WTC11 (cell line): ENCODE measurements around the gene LEKR1. TPM values are rescaled to one million over a fixed set of nuclear protein-coding genes. Genes with fewer than 3 reads are reported as not detected.

Experiments used
- ATAC-seq: fragments of 200-7000 bp; cut with Tn5 transposase; 2 replicates; pipeline ENCODE4 v1.10.0; 2021; ENCODE audit warnings: mild to moderate bottlenecking, moderate library complexity
- CTCF ChIA-PET: fragments of 300-600 bp; sonication (Branson Sonifier 250); formaldehyde crosslinking; loops from one replicate; lab custom pipeline; 2021; ENCODE audit warnings: antibody characterized with exemption; lab: Charles Lee
- POLR2A ChIA-PET: fragments of 350-600 bp; sonication (Branson Sonifier 250); formaldehyde crosslinking; loops from one replicate; lab custom pipeline; 2021; ENCODE audit warnings: antibody characterized with exemption; lab: Charles Lee
- DNase-seq: peaks from one replicate; pipeline ENCODE4 v3.0.0; 2021; ENCODE audit warnings: low spot score
- H3K27ac Mint-ChIP-seq: 2 replicates; pipeline ENCODE4 v1.8.0; 2021; ENCODE audit warnings: mixed read lengths
- H3K27me3 Mint-ChIP-seq: 2 replicates; pipeline ENCODE4 v1.8.0; 2021; ENCODE audit warnings: low read depth, mild to moderate bottlenecking, moderate library complexity, mixed read lengths
- H3K36me3 Mint-ChIP-seq: 2 replicates; pipeline ENCODE4 v1.8.0; 2021; ENCODE audit warnings: mixed read lengths
- H3K4me1 Mint-ChIP-seq: 2 replicates; pipeline ENCODE4 v1.8.0; 2022; ENCODE audit warnings: mixed read lengths
- H3K4me3 Mint-ChIP-seq: 2 replicates; pipeline ENCODE4 v1.8.0; 2021; ENCODE audit warnings: mild to moderate bottlenecking, moderate library complexity, mixed read lengths
- H3K9me3 Mint-ChIP-seq: 2 replicates; pipeline ENCODE4 v1.8.0; 2021; ENCODE audit warnings: mixed read lengths
- AFF4 ChIP-seq: sonication (generic); formaldehyde crosslinking; IDR thresholded peaks from 2 replicates; pipeline ENCODE4 v1.8.1; 2023; ENCODE audit warnings: mild to moderate bottlenecking, missing genetic modification reagents, borderline replicate concordance
- AR ChIP-seq: fragments of 250-450 bp; sonication (Bioruptor Pico); IDR thresholded peaks from 2 replicates; pipeline ENCODE4 v1.9.0; 2021; ENCODE audit warnings: mild to moderate bottlenecking
- ATF1 ChIP-seq: sonication (generic); formaldehyde crosslinking; IDR thresholded peaks from 2 replicates; pipeline ENCODE4 v1.8.1; 2023; ENCODE audit warnings: mild to moderate bottlenecking, moderate library complexity, missing genetic modification reagents
- ATF3 ChIP-seq: sonication (generic); formaldehyde crosslinking; conservative IDR thresholded peaks from 2 replicates; pipeline ENCODE4 v1.8.1; 2022; ENCODE audit warnings: mild to moderate bottlenecking, missing genetic modification reagents
- ATF6 ChIP-seq: sonication (generic); formaldehyde crosslinking; IDR thresholded peaks from 2 replicates; pipeline ENCODE4 v1.8.1; 2023; ENCODE audit warnings: mild to moderate bottlenecking, missing genetic modification reagents
- CREB1 ChIP-seq: sonication (generic); formaldehyde crosslinking; IDR thresholded peaks from 2 replicates; pipeline ENCODE4 v1.8.0; 2023; ENCODE audit warnings: mild to moderate bottlenecking, missing genetic modification reagents
- CREM ChIP-seq: sonication (generic); formaldehyde crosslinking; IDR thresholded peaks from 2 replicates; pipeline ENCODE4 v1.8.1; 2022; ENCODE audit warnings: mild to moderate bottlenecking, missing genetic modification reagents, moderate library complexity
- ELF4 ChIP-seq: sonication (generic); formaldehyde crosslinking; IDR thresholded peaks from 2 replicates; pipeline ENCODE4 v1.8.1; 2022; ENCODE audit warnings: low read depth, mild to moderate bottlenecking, moderate library complexity, missing genetic modification reagents
- ERG ChIP-seq: fragments of 250-450 bp; sonication (Bioruptor Pico); IDR thresholded peaks from 2 replicates; pipeline ENCODE4 v1.8.0; 2021; ENCODE audit warnings: mild to moderate bottlenecking
- ETV6 ChIP-seq: sonication (generic); formaldehyde crosslinking; IDR thresholded peaks from 2 replicates; pipeline ENCODE4 v1.8.1; 2022; ENCODE audit warnings: mild to moderate bottlenecking, missing genetic modification reagents
- GABPB1 ChIP-seq: sonication (generic); formaldehyde crosslinking; IDR thresholded peaks from 2 replicates; pipeline ENCODE4 v1.8.1; 2023; ENCODE audit warnings: mild to moderate bottlenecking, missing genetic modification reagents
- GRHL2 ChIP-seq: fragments of 250-450 bp; sonication (Bioruptor Pico); IDR thresholded peaks from 2 replicates; pipeline ENCODE4 v1.8.0; 2022; ENCODE audit warnings: mild to moderate bottlenecking, moderate library complexity; ENCODE audit not compliant: insufficient replicate concordance, severe bottlenecking
- SOX15 ChIP-seq: fragments of 250-450 bp; sonication (Bioruptor Pico); IDR thresholded peaks from 2 replicates; pipeline ENCODE4 v1.9.0; 2021; ENCODE audit warnings: mild to moderate bottlenecking
- ZBTB21 ChIP-seq: sonication (generic); formaldehyde crosslinking; IDR thresholded peaks from 2 replicates; pipeline ENCODE4 v1.8.1; 2023; ENCODE audit warnings: mild to moderate bottlenecking, missing genetic modification reagents, borderline replicate concordance
- ZBTB43 ChIP-seq: sonication (generic); formaldehyde crosslinking; IDR thresholded peaks from 2 replicates; pipeline ENCODE4 v1.8.1; 2023; ENCODE audit warnings: mild to moderate bottlenecking, missing genetic modification reagents
- ZNF138 ChIP-seq: sonication (generic); formaldehyde crosslinking; conservative IDR thresholded peaks from 2 replicates; pipeline ENCODE4 v1.8.1; 2022; ENCODE audit warnings: mild to moderate bottlenecking, moderate library complexity, missing genetic modification reagents
- ZNF396 ChIP-seq: fragments of 250-450 bp; sonication (Bioruptor Pico); IDR thresholded peaks from 2 replicates; pipeline ENCODE4 v1.8.0; 2021; ENCODE audit warnings: mild to moderate bottlenecking, moderate library complexity, borderline replicate concordance
- ZNF512 ChIP-seq: sonication (generic); formaldehyde crosslinking; IDR thresholded peaks from 2 replicates; pipeline ENCODE4 v1.8.1; 2022; ENCODE audit warnings: missing genetic modification reagents, borderline replicate concordance
- total RNA-seq: library from RNA; stranded (reverse); gene quantifications from 3 replicates; pipeline ENCODE4 v1.2.3, GENCODE V29; 2021

The LEKR1 gene
- total RNA-seq, 1 experiment from 2014 or later, result 0.09 TPM

- TF ChIP-seq ZNF512 (CRISPR knock-in tag) (no peak), ERG (no peak), ZNF138 (CRISPR knock-in tag) (no peak), ATF1 (CRISPR knock-in tag) (no peak)
Observed at GRCh38 chr3:156973954-156974353, 147.8 kb downstream of the LEKR1 start (continued).

GRCh38 chr3:156974931-156975330 is 148.8 kb downstream of the LEKR1 start:
- no peak for ATAC-seq
- H3K27ac Mint-ChIP-seq, result no peak overlapping the region
- no peak for TF ChIP-seq ETV6 (CRISPR knock-in tag)
- no peak for TF ChIP-seq GRHL2 (CRISPR knock-in tag)
- TF ChIP-seq GABPB1 (CRISPR knock-in tag), result no peak
- no peak for TF ChIP-seq AR
- no peak for TF ChIP-seq CREB1 (CRISPR knock-in tag)
- H3K9me3 Mint-ChIP-seq, result peaks cover 3% of the 10 kb centered on the region; the same call in 1 of the 2 replicates
- no peak overlapping the region for H3K4me3 Mint-ChIP-seq
- ChIA-PET POLR2A (no interaction called here), CTCF (no interaction called here)
- no peaks in the 10 kb centered on the region for H3K36me3 Mint-ChIP-seq
- H3K27me3 Mint-ChIP-seq, result no peaks in the 10 kb centered on the region
- H3K4me1 Mint-ChIP-seq, result peaks cover 9% of the 10 kb centered on the region
- DNase-seq, result no peak

- POLR2A ChIA-PET, result no interaction called here
- Mint-ChIP-seq H3K36me3 (no peaks in the 10 kb centered on the region), H3K9me3 (peaks cover 3% of the 10 kb centered on the region; the same call in 1 of the 2 replicates), H3K27me3 (no peaks in the 10 kb centered on the region), H3K4me3 (no peak overlapping the region), H3K27ac (no peak overlapping the region), H3K4me1 (peaks cover 9% of the 10 kb centered on the region)
- CTCF ChIA-PET, result no interaction called here
- DNase-seq (no peak), ATAC-seq (no peak)
- TF ChIP-seq ERG (no peak), ZBTB43 (CRISPR knock-in tag) (no peak), ZBTB21 (CRISPR knock-in tag) (no peak), AFF4 (CRISPR knock-in tag) (no peak), CREM (CRISPR knock-in tag) (no peak), ELF4 (CRISPR knock-in tag) (no peak), ATF3 (CRISPR knock-in tag) (no peak), SOX15 (CRISPR knock-in tag) (no peak), ZNF396 (CRISPR knock-in tag) (no peak), ATF6 (CRISPR knock-in tag) (no peak)
Observed at GRCh38 chr3:156975721-156976120, 149.6 kb downstream of the LEKR1 start.
